ENCODE results near the gene SCAMP2. TPM values are rescaled to one million over a fixed set of nuclear protein-coding genes. Genes with fewer than 3 reads are reported as not detected.
A peak's percentile ranks its signal among the peaks of the same experiment; 100 is the strongest.

The SCAMP2 gene
- total and polyA plus RNA-seq, 2 of the 13 experiments (the other 11 are each of a cell fraction or from before 2014, with no cell fraction given), result 34.8 to 121 TPM

- peak; percentile 59; the same call in 1 of the 2 replicates for TF ChIP-seq POGK (CRISPR knock-in tag; conservative IDR thresholded peaks at IDR 0.05)
- TF ChIP-seq, protein P1, sequence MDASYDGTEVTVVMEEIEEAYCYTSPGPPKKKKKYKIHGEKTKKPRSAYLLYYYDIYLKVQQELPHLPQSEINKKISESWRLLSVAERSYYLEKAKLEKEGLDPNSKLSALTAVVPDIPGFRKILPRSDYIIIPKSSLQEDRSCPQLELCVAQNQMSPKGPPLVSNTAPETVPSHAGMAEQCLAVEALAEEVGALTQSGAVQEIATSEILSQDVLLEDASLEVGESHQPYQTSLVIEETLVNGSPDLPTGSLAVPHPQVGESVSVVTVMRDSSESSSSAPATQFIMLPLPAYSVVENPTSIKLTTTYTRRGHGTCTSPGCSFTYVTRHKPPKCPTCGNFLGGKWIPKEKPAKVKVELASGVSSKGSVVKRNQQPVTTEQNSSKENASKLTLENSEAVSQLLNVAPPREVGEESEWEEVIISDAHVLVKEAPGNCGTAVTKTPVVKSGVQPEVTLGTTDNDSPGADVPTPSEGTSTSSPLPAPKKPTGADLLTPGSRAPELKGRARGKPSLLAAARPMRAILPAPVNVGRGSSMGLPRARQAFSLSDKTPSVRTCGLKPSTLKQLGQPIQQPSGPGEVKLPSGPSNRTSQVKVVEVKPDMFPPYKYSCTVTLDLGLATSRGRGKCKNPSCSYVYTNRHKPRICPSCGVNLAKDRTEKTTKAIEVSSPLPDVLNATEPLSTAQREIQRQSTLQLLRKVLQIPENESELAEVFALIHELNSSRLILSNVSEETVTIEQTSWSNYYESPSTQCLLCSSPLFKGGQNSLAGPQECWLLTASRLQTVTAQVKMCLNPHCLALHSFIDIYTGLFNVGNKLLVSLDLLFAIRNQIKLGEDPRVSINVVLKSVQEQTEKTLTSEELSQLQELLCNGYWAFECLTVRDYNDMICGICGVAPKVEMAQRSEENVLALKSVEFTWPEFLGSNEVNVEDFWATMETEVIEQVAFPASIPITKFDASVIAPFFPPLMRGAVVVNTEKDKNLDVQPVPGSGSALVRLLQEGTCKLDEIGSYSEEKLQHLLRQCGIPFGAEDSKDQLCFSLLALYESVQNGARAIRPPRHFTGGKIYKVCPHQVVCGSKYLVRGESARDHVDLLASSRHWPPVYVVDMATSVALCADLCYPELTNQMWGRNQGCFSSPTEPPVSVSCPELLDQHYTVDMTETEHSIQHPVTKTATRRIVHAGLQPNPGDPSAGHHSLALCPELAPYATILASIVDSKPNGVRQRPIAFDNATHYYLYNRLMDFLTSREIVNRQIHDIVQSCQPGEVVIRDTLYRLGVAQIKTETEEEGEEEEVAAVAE (CRISPR knock-in tag; IDR thresholded peaks at IDR 0.05; ENCODE audit: borderline replicate concordance), result peak; percentile 59; the same call in 1 of the 2 replicates
- TF ChIP-seq, protein P2, sequence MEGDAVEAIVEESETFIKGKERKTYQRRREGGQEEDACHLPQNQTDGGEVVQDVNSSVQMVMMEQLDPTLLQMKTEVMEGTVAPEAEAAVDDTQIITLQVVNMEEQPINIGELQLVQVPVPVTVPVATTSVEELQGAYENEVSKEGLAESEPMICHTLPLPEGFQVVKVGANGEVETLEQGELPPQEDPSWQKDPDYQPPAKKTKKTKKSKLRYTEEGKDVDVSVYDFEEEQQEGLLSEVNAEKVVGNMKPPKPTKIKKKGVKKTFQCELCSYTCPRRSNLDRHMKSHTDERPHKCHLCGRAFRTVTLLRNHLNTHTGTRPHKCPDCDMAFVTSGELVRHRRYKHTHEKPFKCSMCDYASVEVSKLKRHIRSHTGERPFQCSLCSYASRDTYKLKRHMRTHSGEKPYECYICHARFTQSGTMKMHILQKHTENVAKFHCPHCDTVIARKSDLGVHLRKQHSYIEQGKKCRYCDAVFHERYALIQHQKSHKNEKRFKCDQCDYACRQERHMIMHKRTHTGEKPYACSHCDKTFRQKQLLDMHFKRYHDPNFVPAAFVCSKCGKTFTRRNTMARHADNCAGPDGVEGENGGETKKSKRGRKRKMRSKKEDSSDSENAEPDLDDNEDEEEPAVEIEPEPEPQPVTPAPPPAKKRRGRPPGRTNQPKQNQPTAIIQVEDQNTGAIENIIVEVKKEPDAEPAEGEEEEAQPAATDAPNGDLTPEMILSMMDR (CRISPR knock-in tag; IDR thresholded peaks at IDR 0.05), result peak; percentile 97
These were observed 73.2 kb downstream of the SCAMP2 start (continued) for GRCh38 chr15:74799856-74800558.

Data from HepG2 (cell line).